Upper lobe of left lung (tissue), 6 donors: ENCODE data around the gene BMP7. TPM values are rescaled to one million over a fixed set of nuclear protein-coding genes. Genes with fewer than 3 reads are reported as not detected.

Experiments
- ATAC-seq, 2 donors: fragments of 200-7000 bp; cut with Tn5 transposase; one replicate each; pipeline ENCODE4 v1.9.1; 2022; ENCODE audit warnings: mild to moderate bottlenecking in 2 of 2, moderate library complexity in 2 of 2; ENCODE audit not compliant: low FRiP score in 2 of 2
- DNase-seq, 2 donors: peaks; one replicate each; pipeline ENCODE4 v3.0.0-alpha.2; 2019 to 2020
- H3K27ac ChIP-seq, 4 donors: fragments of 200-600 bp; sonication (generic); one replicate each; pipeline ENCODE4 v1.5.1; 2016 to 2019
- H3K27me3 ChIP-seq, 4 donors: fragments of 200-600 bp; sonication (generic); one replicate each; pipeline ENCODE4 v1.5.1; 2017 to 2019
- H3K36me3 ChIP-seq, 4 donors: fragments of 200-600 bp; sonication (generic); one replicate each; pipeline ENCODE4 v1.5.1; 2016 to 2019
- H3K4me1 ChIP-seq, 4 donors: fragments of 200-600 bp; sonication (generic); one replicate each; pipeline ENCODE4 v1.5.1; 2018 to 2019
- H3K4me3 ChIP-seq, 4 donors: fragments of 200-600 bp; sonication (generic); one replicate each; pipeline ENCODE4 v1.5.1; 2017 to 2019; ENCODE audit warnings: mild to moderate bottlenecking in 2 of 4, moderate library complexity in 1 of 4
- H3K9me3 ChIP-seq, 4 donors: fragments of 200-600 bp; sonication (generic); one replicate each; pipeline ENCODE4 v1.5.1; 2018 to 2019
- CTCF ChIP-seq, 6 experiments: fragments of 450-650 bp in 4 of 6; fragments of 200-600 bp in 2 of 6; sonication (generic) in 2 of 6; IDR thresholded peaks; one replicate each; pipeline ENCODE4 v1.5.1; 2016 to 2019; ENCODE audit warnings: antibody characterized with exemption in 6 of 6
- EP300 ChIP-seq, 4 donors: sonication (generic); formaldehyde crosslinking; IDR thresholded peaks; one replicate each; pipeline ENCODE4 v1.5.1; 2017; ENCODE audit warnings: antibody characterized with exemption in 4 of 4, control low read depth in 2 of 4
- POLR2A ChIP-seq, 4 donors: fragments of 450-650 bp; IDR thresholded peaks; one replicate each; pipeline ENCODE4 v1.5.1; 2016 to 2017; ENCODE audit warnings: antibody characterized with exemption in 4 of 4, mild to moderate bottlenecking in 2 of 4
- POLR2AphosphoS5 ChIP-seq, 2 donors: sonication (generic); formaldehyde crosslinking; IDR thresholded peaks; one replicate each; pipeline ENCODE4 v1.5.1; 2017; ENCODE audit warnings: antibody characterized with exemption in 2 of 2
- WGBS, 2 donors: methylation state at CpG; one replicate each; pipeline ENCODE4 v1.1.5; 2017 to 2018; 5-methylcytosine and 5-hydroxymethylcytosine counted together
- total RNA-seq, 6 donors: library from RNA; depleted of rRNA in 4 of 6; stranded (reverse); fragments of >200 nt in 4 of 6; gene quantifications; one replicate each; pipeline versions ENCODE4 v1.1.0 to v1.2.1, GENCODE V29; 2016 to 2021
- donor health status: DM: no; HTN: no; CAD: no; lungs with moderate emphysema.
- donor health status: DM: no; HTN: yes; CAD: no; lungs with severe emphysema.

The BMP7 gene
- total RNA-seq, 6 donors from 2014 or later = 0.30 to 4.0 (median 2.6) TPM; not detected in 1

- Histone ChIP-seq H3K27me3 (no peaks in the 10 kb centered on the region), H3K36me3 (no peaks in the 10 kb centered on the region), H3K27ac (no peak overlapping the region), H3K4me3 (no peak overlapping the region), H3K4me1 (no peaks in the 10 kb centered on the region), H3K9me3 (peaks cover 0 to 4% (median 2%) of the 10 kb centered on the region in 4 donors)
- TF ChIP-seq CTCF (IDR thresholded peaks at IDR 0.05) = no peak
- no peak for TF ChIP-seq POLR2AphosphoS5 (IDR thresholded peaks at IDR 0.05)
- no peak for TF ChIP-seq EP300 (IDR thresholded peaks at IDR 0.05)
- TF ChIP-seq POLR2A (IDR thresholded peaks at IDR 0.05) = no peak
- 95 to 96% methylated on average over 2 of the region's 2 CpGs for WGBS, 2 donors
- DNase-seq (no peak), ATAC-seq (no peak)
These were observed 55.0 kb downstream of the BMP7 start for GRCh38 chr20:57211406-57211805.

GRCh38 chr20:57210911-57211280, 55.5 kb downstream of the BMP7 start:
- ATAC-seq = no peak
- Histone ChIP-seq H3K27ac (no peak overlapping the region), H3K36me3 (no peaks in the 10 kb centered on the region), H3K27me3 (no peaks in the 10 kb centered on the region), H3K9me3 (peaks cover 0 to 4% (median 2%) of the 10 kb centered on the region in 4 donors), H3K4me1 (no peaks in the 10 kb centered on the region), H3K4me3 (no peak overlapping the region)
- TF ChIP-seq EP300 (IDR thresholded peaks at IDR 0.05) = no peak
- TF ChIP-seq CTCF (IDR thresholded peaks at IDR 0.05) = no peak
- TF ChIP-seq POLR2A (IDR thresholded peaks at IDR 0.05) = no peak
- no peak for TF ChIP-seq POLR2AphosphoS5 (IDR thresholded peaks at IDR 0.05)
- WGBS, 2 donors = 89 to 90% methylated on average over 8 of the region's 8 CpGs
- DNase-seq = peak in 1 of 2 donors; percentile 57

- Histone ChIP-seq H3K4me1 (no peaks in the 10 kb centered on the region), H3K9me3 (peaks cover 0 to 4% (median 2%) of the 10 kb centered on the region in 4 donors), H3K36me3 (no peaks in the 10 kb centered on the region), H3K4me3 (no peak overlapping the region), H3K27ac (no peak overlapping the region), H3K27me3 (no peaks in the 10 kb centered on the region)
- ATAC-seq (no peak), DNase-seq (no peak)
- TF ChIP-seq POLR2A (IDR thresholded peaks at IDR 0.05) = no peak
- TF ChIP-seq EP300 (IDR thresholded peaks at IDR 0.05) = no peak
- no peak for TF ChIP-seq CTCF (IDR thresholded peaks at IDR 0.05)
- TF ChIP-seq POLR2AphosphoS5 (IDR thresholded peaks at IDR 0.05) = no peak
- 74 to 78% methylated on average over 20 to 23 of the region's 23 CpGs for WGBS, 2 donors
These were observed 56.2 kb downstream of the BMP7 start for GRCh38 chr20:57210054-57210910.

GRCh38 chr20:57209413-57209812, 57.0 kb downstream of the BMP7 start:
- ATAC-seq (no peak), DNase-seq (no peak)
- TF ChIP-seq EP300 (IDR thresholded peaks at IDR 0.05) = no peak
- TF ChIP-seq POLR2AphosphoS5 (IDR thresholded peaks at IDR 0.05) = no peak
- no peak for TF ChIP-seq POLR2A (IDR thresholded peaks at IDR 0.05)
- no peak for TF ChIP-seq CTCF (IDR thresholded peaks at IDR 0.05)
- no peak overlapping the region for H3K4me3 ChIP-seq
- peaks cover 0 to 4% (median 2%) of the 10 kb centered on the region in 4 donors for H3K9me3 ChIP-seq
- H3K27me3 ChIP-seq = no peaks in the 10 kb centered on the region
- H3K4me1 ChIP-seq = no peaks in the 10 kb centered on the region
- 80 to 86% methylated on average over 3 of the region's 3 CpGs for WGBS, 2 donors
- H3K27ac ChIP-seq = no peak overlapping the region
- no peaks in the 10 kb centered on the region for H3K36me3 ChIP-seq
